HG02973 (cell line): ENCODE data around the gene NR3C1.

ENCODE experiments used
- ATAC-seq: cut with Tn5 transposase; IDR thresholded peaks from one replicate; pipeline ENCODE4 v1.9.1; 2021; ENCODE audit warnings: moderate library complexity; ENCODE audit not compliant: unreplicated experiment

NR3C1 gene

GRCh38 chr5:143399616-143400540 is 3.6 kb downstream of the NR3C1 start:
- no peak for ATAC-seq

GRCh38 chr5:143398451-143399237 is 4.8 kb downstream of the NR3C1 start:
- no peak for ATAC-seq

GRCh38 chr5:143398053-143398355 is 5.5 kb downstream of the NR3C1 start:
- no peak for ATAC-seq

- ATAC-seq: no peak
Measured at GRCh38 chr5:143397302-143398052, 6.0 kb downstream of the NR3C1 start.

- no peak for ATAC-seq
Measured at GRCh38 chr5:143396353-143396940, 7.0 kb downstream of the NR3C1 start.

- ATAC-seq: peak; percentile 63
Measured at GRCh38 chr5:143395638-143396352, 7.7 kb downstream of the NR3C1 start.

GRCh38 chr5:143393524-143393923 is 10.0 kb downstream of the NR3C1 start:
- no peak for ATAC-seq

- no peak for ATAC-seq
Measured at GRCh38 chr5:143390941-143391340, 12.5 kb downstream of the NR3C1 start.

- no peak for ATAC-seq
Measured at GRCh38 chr5:143390258-143390657, 13.2 kb downstream of the NR3C1 start.

- no peak for ATAC-seq
Measured at GRCh38 chr5:143386725-143387124, 16.8 kb downstream of the NR3C1 start.

- ATAC-seq: no peak
Measured at GRCh38 chr5:143384865-143385657, 18.4 kb downstream of the NR3C1 start.

GRCh38 chr5:143383988-143384387 is 19.5 kb downstream of the NR3C1 start:
- ATAC-seq: no peak

- ATAC-seq: no peak
Measured at GRCh38 chr5:143379606-143380005, 23.9 kb downstream of the NR3C1 start.

GRCh38 chr5:143376911-143377813 is 26.3 kb downstream of the NR3C1 start:
- ATAC-seq: no peak

GRCh38 chr5:143376195-143376779 is 27.2 kb downstream of the NR3C1 start:
- ATAC-seq: no peak

GRCh38 chr5:143374496-143375217 is 28.8 kb downstream of the NR3C1 start:
- ATAC-seq: no peak

GRCh38 chr5:143373076-143373475 is 30.4 kb downstream of the NR3C1 start:
- no peak for ATAC-seq
